Esophagus (tissue), 2 donors: ENCODE data around the gene KRTAP21-1. TPM values are rescaled to one million over a fixed set of nuclear protein-coding genes. Genes with fewer than 3 reads are reported as not detected.

Experiments used
- polyA plus RNA-seq, 2 donors: library from polyadenylated mRNA; stranded (reverse); fragments of 200-250 nt; gene quantifications; one replicate each; pipeline ENCODE4 v1.2.3, GENCODE V29; 2013
- donor health status: healthy with polysubstance abuse.
- donor health status: Bipolar disorder and iron deficiency.

Gene KRTAP21-1
- polyA plus RNA-seq, 2 donors: not detected

Other genes starting within 250 kb of the KRTAP21-1 start
- gene KRTAP19-6, start 213.6 kb downstream of the KRTAP21-1 start, polyA plus RNA-seq: not detected
- gene KRTAP19-7, start 194.1 kb downstream of the KRTAP21-1 start, polyA plus RNA-seq: not detected
- gene KRTAP22-2, start 165.0 kb downstream of the KRTAP21-1 start, polyA plus RNA-seq: not detected
- gene KRTAP6-3, start 163.0 kb downstream of the KRTAP21-1 start, polyA plus RNA-seq: not detected
- not detected for gene KRTAP6-2, start 156.5 kb downstream of the KRTAP21-1 start, polyA plus RNA-seq
- gene KRTAP22-1, start 154.3 kb downstream of the KRTAP21-1 start, polyA plus RNA-seq: not detected
- gene KRTAP6-1, start 141.5 kb downstream of the KRTAP21-1 start, polyA plus RNA-seq: not detected
- not detected for gene KRTAP20-1, start 139.0 kb downstream of the KRTAP21-1 start, polyA plus RNA-seq
- not detected for gene KRTAP20-4, start 134.8 kb downstream of the KRTAP21-1 start, polyA plus RNA-seq
- not detected for gene KRTAP20-2, start 120.2 kb downstream of the KRTAP21-1 start, polyA plus RNA-seq
- not detected for gene KRTAP20-3, start 112.6 kb downstream of the KRTAP21-1 start, polyA plus RNA-seq
- not detected for gene KRTAP21-3, start 36.7 kb downstream of the KRTAP21-1 start, polyA plus RNA-seq
- gene KRTAP21-2, start 8.2 kb downstream of the KRTAP21-1 start, polyA plus RNA-seq: not detected
- gene KRTAP8-1, start 57.8 kb upstream of the KRTAP21-1 start, polyA plus RNA-seq: not detected
- not detected for gene KRTAP7-1, start 74.3 kb upstream of the KRTAP21-1 start, polyA plus RNA-seq
- gene KRTAP11-1, start 126.2 kb upstream of the KRTAP21-1 start, polyA plus RNA-seq: not detected